HPDE6-E6E7 (cell line): ENCODE results near the gene CLDN20.

Experiments
- DNase-seq: peaks from one replicate; pipeline ENCODE4 v3.0.0; 2011; ENCODE audit warnings: missing footprints; ENCODE audit errors: extremely low spot score

CLDN20 gene

DNA sequence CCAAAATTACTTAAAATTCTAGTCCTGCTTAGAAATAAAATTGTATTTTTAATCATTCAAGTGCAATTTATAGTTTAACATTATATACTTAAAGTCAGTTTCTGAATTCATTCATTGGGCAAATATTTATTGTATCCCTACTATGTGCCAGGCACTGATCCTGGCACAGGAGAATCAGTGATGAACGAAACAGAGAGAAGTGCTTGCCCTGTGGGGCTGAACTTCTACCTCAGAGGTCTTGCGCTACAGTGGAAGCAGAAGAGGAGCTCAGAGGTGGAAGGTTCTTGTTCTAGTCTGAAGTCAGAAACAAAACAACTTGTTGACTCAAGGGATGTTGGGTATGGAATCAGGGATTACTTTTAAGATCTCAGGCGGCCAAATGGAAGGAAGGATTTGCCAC, 6.0 kb downstream of the CLDN20 start:
- DNase-seq, result no peak

- DNase-seq, result no peak
Measured at GRCh38 chr6:155270561-155271091, 6.8 kb downstream of the CLDN20 start.

GRCh38 chr6:155271145-155271544, 7.3 kb downstream of the CLDN20 start:
- DNase-seq, result no peak

DNA sequence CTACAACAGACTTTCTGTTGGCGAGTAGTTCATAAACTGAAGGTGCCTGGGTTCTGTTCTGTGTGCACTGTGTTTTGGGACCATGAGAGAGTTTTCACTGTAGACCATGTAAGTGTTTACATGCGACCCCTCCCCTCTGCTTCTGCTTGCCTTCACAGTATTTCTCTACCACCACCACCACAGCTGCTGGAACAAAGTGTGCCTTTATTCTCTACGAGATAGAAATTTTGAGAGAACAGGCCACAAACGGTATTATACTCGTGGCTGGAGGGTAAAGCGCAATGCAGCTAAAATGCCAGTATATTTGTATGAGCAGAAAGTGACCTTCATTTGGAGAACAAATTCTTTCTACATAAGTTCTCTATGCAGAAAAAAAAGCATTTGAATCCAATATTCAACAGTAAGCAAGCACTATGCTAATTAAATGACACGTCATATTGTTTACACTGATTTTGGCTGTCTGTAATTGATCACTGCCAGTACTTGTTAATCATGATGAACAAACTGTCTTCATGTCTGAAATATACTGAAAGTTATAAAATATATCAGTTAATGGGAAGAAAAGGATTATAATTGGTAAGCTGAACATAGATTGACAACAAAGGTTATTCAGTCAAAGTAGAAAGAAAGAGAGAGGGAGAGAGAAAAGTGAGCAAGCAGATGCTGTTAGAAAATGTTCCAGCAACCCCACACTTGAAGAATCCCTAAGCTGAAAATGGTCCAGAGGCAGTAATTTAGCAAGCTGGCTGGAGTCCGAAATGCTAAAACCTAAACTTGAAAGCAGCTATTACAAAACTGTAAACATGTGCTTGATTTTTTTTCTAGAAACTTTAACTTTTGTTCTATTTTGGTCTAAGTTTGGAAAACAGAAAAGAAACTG, 8.8 kb downstream of the CLDN20 start:
- DNase-seq, result no peak

GRCh38 chr6:155273431-155273830, 9.6 kb downstream of the CLDN20 start:
- DNase-seq, result no peak

- DNase-seq, result no peak
Measured at GRCh38 chr6:155274106-155274505, 10.3 kb downstream of the CLDN20 start.

DNA sequence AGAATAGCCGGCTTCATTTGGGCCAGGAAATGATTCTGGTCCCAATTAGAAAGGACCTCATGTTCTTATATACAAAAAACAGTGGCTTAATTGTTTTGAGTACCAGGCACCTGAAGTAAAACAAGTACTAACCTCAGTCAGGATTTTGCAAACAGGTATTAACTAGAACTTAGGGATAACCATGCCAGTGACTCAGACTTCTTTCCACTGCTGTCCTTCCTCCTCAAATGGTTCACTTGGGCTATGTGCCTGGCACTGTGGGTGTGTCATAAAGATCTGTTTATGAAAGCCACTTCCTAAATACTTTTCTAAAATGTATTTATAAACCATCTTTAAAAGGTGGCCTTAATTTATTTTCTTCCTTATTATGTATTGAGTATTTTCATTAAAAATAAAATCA, 10.7 kb downstream of the CLDN20 start:
- DNase-seq, result peak; percentile 22

DNA sequence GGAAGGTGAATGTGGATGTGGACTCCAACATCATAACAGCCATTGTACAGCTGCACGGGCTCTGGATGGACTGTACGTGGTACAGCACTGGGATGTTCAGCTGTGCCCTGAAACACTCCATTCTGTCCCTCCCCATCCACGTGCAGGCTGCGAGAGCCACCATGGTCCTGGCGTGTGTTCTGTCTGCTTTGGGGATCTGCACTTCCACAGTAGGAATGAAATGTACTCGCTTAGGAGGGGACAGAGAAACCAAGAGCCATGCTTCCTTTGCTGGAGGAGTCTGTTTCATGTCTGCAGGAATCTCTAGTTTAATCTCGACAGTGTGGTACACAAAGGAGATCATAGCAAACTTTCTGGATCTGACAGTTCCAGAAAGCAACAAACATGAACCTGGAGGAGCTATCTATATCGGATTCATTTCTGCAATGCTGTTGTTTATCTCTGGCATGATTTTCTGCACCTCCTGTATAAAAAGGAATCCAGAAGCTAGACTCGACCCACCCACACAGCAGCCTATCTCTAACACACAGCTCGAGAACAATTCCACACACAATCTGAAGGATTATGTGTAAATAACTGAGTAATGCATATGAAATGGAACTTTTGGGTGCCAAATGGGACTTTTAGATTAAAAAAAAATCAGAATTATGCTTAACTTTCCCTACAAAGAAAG, 12.1 kb downstream of the CLDN20 start:
- DNase-seq, result no peak

DNA sequence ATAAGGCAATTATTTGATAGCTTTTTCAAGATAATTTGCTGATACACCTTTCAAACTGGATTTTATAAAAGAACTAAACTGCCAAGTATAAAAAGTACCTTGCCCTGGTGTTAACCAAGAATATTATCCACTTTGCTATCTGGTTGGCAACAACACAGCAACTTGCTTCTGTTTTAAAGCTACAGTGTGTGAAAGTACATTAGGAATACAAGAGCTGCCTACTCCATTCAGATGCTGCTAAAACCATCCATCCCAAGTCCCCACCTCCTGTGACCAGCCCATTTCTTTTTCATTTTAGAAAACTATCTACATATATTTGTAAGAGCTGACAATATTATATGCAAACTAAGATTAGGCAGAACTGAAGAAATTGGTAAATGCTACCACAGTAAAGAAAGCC, 12.8 kb downstream of the CLDN20 start:
- no peak for DNase-seq

- no peak for DNase-seq
Measured at GRCh38 chr6:155278319-155279049, 14.7 kb downstream of the CLDN20 start.

DNA sequence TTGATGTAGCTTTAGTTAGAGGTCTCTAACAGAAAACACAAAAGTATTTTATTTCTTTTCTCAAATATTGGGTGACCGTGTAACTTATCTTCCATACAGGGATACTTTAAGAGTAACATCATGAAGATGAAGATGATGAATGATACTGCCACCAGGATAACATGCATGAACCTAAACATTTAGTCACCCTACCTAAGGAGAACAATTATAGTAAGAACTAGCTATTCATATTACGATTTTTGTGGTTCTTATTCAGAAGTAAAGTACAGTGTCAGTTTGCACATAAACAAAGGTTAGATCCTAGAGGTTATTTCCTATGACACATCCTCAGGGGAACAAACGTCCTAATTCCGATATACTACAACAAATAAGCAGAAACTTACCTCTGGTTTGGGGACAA, 21.0 kb downstream of the CLDN20 start:
- no peak for DNase-seq

DNA sequence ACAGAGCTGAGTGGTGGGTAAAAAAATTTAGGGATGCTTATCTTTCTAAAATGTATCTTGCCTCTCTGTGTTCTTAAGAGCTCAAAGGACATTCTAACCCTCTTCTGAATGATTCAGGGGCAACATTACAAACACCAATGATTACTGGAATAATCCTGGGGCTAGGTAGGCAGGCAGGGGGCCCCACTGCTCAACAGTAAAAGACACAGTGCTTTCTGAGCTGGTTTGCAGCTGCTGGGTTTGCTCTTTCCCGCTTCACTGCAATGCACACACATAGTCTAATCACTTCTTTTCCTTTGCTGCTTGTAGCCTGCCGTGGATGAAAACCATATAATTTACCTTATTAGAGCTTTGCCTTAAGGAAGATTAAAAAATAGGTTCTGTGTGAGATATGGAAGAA, 23.9 kb downstream of the CLDN20 start:
- no peak for DNase-seq

GRCh38 chr6:155290491-155290890, 26.7 kb downstream of the CLDN20 start:
- no peak for DNase-seq

- no peak for DNase-seq
Measured at GRCh38 chr6:155291291-155291690, 27.5 kb downstream of the CLDN20 start.

- no peak for DNase-seq
Measured at GRCh38 chr6:155292711-155293110, 28.9 kb downstream of the CLDN20 start.

GRCh38 chr6:155297669-155298068, 33.9 kb downstream of the CLDN20 start:
- DNase-seq, result no peak

GRCh38 chr6:155301867-155302266, 38.1 kb downstream of the CLDN20 start:
- DNase-seq, result no peak

- DNase-seq, result no peak
Measured at GRCh38 chr6:155303361-155303870, 39.6 kb downstream of the CLDN20 start.

DNA sequence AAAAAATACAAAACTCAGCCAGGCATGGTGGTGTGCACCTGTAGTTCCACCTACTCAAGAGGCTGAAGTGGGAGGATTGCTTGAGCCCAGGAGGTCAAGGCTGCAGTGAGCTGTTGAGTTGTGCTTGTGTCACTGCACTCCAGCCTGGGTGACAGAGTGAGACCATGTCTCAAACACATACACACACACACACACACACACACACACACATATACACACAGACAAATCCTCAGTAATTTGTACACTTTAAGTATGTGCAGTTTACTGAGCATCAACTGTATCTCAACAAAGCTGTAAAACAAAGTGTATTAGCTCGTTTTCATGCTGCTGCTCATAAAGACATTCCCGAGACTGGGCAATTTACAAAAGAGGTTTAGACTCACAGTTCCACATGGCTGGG, 43.1 kb downstream of the CLDN20 start:
- DNase-seq, result no peak

- DNase-seq, result no peak
Measured at GRCh38 chr6:155309150-155309549, 45.3 kb downstream of the CLDN20 start.

- no peak for DNase-seq
Measured at GRCh38 chr6:155310596-155310995, 46.8 kb downstream of the CLDN20 start.

DNA sequence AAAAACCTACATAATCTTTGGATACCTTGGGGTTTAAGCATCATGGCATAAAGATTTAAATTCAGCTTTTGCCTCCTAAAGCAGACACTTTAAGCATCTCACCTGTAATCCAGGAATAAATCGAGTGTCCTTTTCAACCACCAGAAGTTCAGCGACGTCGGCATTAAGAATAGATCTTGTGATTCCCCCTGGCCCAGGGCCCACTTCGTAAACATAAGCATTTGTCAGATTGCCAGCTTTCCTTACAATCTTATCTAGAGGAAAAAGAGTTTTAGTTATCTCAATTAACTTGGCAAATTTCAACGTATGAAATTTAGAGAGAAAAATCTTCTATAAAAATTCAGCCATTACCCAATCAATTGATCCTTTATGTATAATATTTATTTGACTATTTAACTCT, 47.3 kb downstream of the CLDN20 start:
- no peak for DNase-seq
